HepG2 (cell line): ENCODE results near the gene WDR18. TPM values are rescaled to one million over a fixed set of nuclear protein-coding genes. Genes with fewer than 3 reads are reported as not detected.
A peak's percentile ranks its signal among the peaks of the same experiment; 100 is the strongest.

Experiments
- ATAC-seq: fragments of 200-7000 bp; cut with Tn5 transposase; 3 replicates; pipeline ENCODE4 v1.9.1; 2020; ENCODE audit warnings: mild to moderate bottlenecking, moderate library complexity
- Bru-seq: library from RNA; stranded (reverse); fragments of 400-500 nt; gene quantifications from one replicate; lab custom pipeline; 2021; lab: Mats Ljungman, UMichigan
- BruChase-seq, 2 experiments: library from RNA; stranded (reverse); fragments of 400-500 nt; gene quantifications; one replicate each; lab custom pipeline; 2021; lab: Mats Ljungman, UMichigan
- BruUV-seq: library from RNA; stranded (reverse); fragments of 400-500 nt; replicated peaks from 2 replicates; lab custom pipeline; 2021; lab: Mats Ljungman, UMichigan
- CTCF ChIA-PET: fragments of 300-600 bp; formaldehyde crosslinking; extraction: SDS; loops from one replicate; lab custom pipeline; 2021; ENCODE audit warnings: low total read pairs, inconsistent platforms, low intra/inter-chr PET ratio; lab: Yijun Ruan, JAX
- POLR2A ChIA-PET: fragments of 350-600 bp; sonication (Branson Sonifier 250); formaldehyde crosslinking; loops from one replicate; lab custom pipeline; 2020; ENCODE audit warnings: antibody characterized with exemption, inconsistent platforms; lab: Yijun Ruan, JAX
- DNase-seq: peaks from one replicate; pipeline ENCODE4 v3.0.0-alpha.2; 2015; ENCODE audit warnings: low spot score
- FAIRE-seq: peaks from 3 replicates; lab custom pipeline; 2011; peaks lifted over from hg19 to GRCh38; lab: Jason Lieb, UNC
- H2AFZ ChIP-seq: one replicate; pipeline ENCODE4 v1.6.1; 2011; ENCODE audit warnings: low read length, inconsistent platforms
- H3K27ac ChIP-seq: fragments of 300-600 bp; 3 replicates; pipeline ENCODE4 v1.8.0; 2011; ENCODE audit warnings: mixed run types, mild to moderate bottlenecking, mixed read lengths, low read length, inconsistent platforms; ENCODE audit not compliant: insufficient read depth; ENCODE audit errors: extremely low read length
- H3K27me3 ChIP-seq, 2 experiments: fragments of 200-600 bp in 1 of 2; 2 replicates in 1 of 2; 3 replicates in 1 of 2; pipeline versions ENCODE4 v1.6.0 to v1.8.0; 2011; ENCODE audit warnings: low read length in 2 of 2, mild to moderate bottlenecking in 2 of 2, moderate library complexity in 2 of 2, inconsistent platforms in 1 of 2; ENCODE audit not compliant: insufficient read depth in 2 of 2, control insufficient read depth in 1 of 2
- H3K36me3 ChIP-seq, 2 experiments: fragments of 200-600 bp in 1 of 2; replicated peaks in 1 of 2; 2 replicates in 1 of 2; 3 replicates in 1 of 2; pipeline versions ENCODE4 v1.5.1 to v1.8.0; 2011; ENCODE audit warnings: low read length in 2 of 2, inconsistent platforms in 1 of 2; ENCODE audit not compliant: insufficient read depth in 2 of 2, control insufficient read depth in 1 of 2
- H3K4me1 ChIP-seq: 2 replicates; pipeline ENCODE4 v1.5.1; 2012; ENCODE audit warnings: low read length, inconsistent platforms; ENCODE audit not compliant: insufficient read depth
- H3K4me2 ChIP-seq: 2 replicates; pipeline ENCODE4 v1.6.0; 2011; ENCODE audit warnings: low read depth, low read length, inconsistent platforms
- H3K4me3 ChIP-seq, 3 experiments: fragments of 200-600 bp in 1 of 3; sonication (generic), shearing (Covaris generic) in 1 of 3; replicated peaks in 1 of 3; 2 replicates each; pipeline ENCODE4 v1.5.1; 2011 to 2016; ENCODE audit warnings: low read length in 3 of 3, inconsistent platforms in 2 of 3, low read depth in 2 of 3, mild to moderate bottlenecking in 2 of 3, control low read depth in 1 of 3, mixed read lengths in 1 of 3; ENCODE audit not compliant: insufficient read depth in 1 of 3
- H3K79me2 ChIP-seq: one replicate; pipeline ENCODE4 v1.6.1; 2011; ENCODE audit warnings: low read length, inconsistent platforms; ENCODE audit not compliant: insufficient read depth
- H3K9ac ChIP-seq: 2 replicates; pipeline ENCODE4 v1.6.0; 2011; ENCODE audit warnings: mild to moderate bottlenecking, low read depth, low read length, inconsistent platforms; ENCODE audit not compliant: insufficient read depth
- H3K9me3 ChIP-seq: 2 replicates; pipeline ENCODE4 v1.5.1; 2012; ENCODE audit warnings: mild to moderate bottlenecking, low read length
- H4K20me1 ChIP-seq: 2 replicates; pipeline ENCODE4 v1.6.0; 2011; ENCODE audit warnings: inconsistent platforms, mild to moderate bottlenecking, low read length, moderate library complexity; ENCODE audit not compliant: insufficient read depth
- DBP ChIP-seq: sonication (generic); formaldehyde crosslinking; IDR thresholded peaks from 2 replicates; pipeline ENCODE4 v1.4.0; 2020; ENCODE audit warnings: missing genetic modification reagents; ENCODE audit errors: not compliant biosample characterization
- EP300 ChIP-seq, 3 experiments: sonication (generic) in 1 of 3; formaldehyde crosslinking in 1 of 3; IDR thresholded peaks; 2 replicates each; pipeline versions ENCODE4 v1.5.1 to v1.6.1; 2011 to 2020; ENCODE audit warnings: low read depth in 2 of 3, low read length in 2 of 3, borderline replicate concordance in 1 of 3, improper control_type of control experiment in 1 of 3, mild to moderate bottlenecking in 1 of 3, missing genetic modification reagents in 1 of 3, moderate library complexity in 1 of 3
- HIVEP1 ChIP-seq: sonication (generic); formaldehyde crosslinking; IDR thresholded peaks from 2 replicates; pipeline ENCODE4 v1.4.0; 2020; ENCODE audit warnings: mild to moderate bottlenecking, missing genetic modification reagents
- HNRNPL ChIP-seq: fragments of 200-400 bp; formaldehyde crosslinking; IDR thresholded peaks from 2 replicates; pipeline ENCODE4 v1.6.1; 2017; ENCODE audit warnings: mild to moderate bottlenecking, low read depth, low read length
- NAIF1 ChIP-seq: sonication (generic); formaldehyde crosslinking; IDR thresholded peaks from 2 replicates; pipeline ENCODE4 v1.5.0; 2020; ENCODE audit warnings: mild to moderate bottlenecking, missing genetic modification reagents, borderline replicate concordance
- SETDB1 ChIP-seq: sonication (generic); formaldehyde crosslinking; IDR thresholded peaks from 2 replicates; pipeline ENCODE4 v1.5.1; 2020; ENCODE audit warnings: missing genetic modification reagents, mild to moderate bottlenecking, borderline replicate concordance
- ZBTB44 ChIP-seq: sonication (generic); formaldehyde crosslinking; IDR thresholded peaks from 2 replicates; pipeline ENCODE4 v1.4.0; 2020; ENCODE audit warnings: missing genetic modification reagents
- ZNF337 ChIP-seq: sonication (generic); formaldehyde crosslinking; IDR thresholded peaks from 2 replicates; pipeline ENCODE4 v1.5.1; 2020; ENCODE audit warnings: missing genetic modification reagents, low read depth, mild to moderate bottlenecking, borderline replicate concordance
- ZNF547 ChIP-seq: sonication (generic); formaldehyde crosslinking; IDR thresholded peaks from 2 replicates; pipeline ENCODE4 v1.5.1; 2020; ENCODE audit warnings: mild to moderate bottlenecking, missing genetic modification reagents
- ZNF563 ChIP-seq: sonication (generic); formaldehyde crosslinking; IDR thresholded peaks from 2 replicates; pipeline ENCODE4 v1.8.0; 2022; ENCODE audit warnings: mild to moderate bottlenecking, moderate library complexity, missing genetic modification reagents
- ZNF616 ChIP-seq: sonication (generic); formaldehyde crosslinking; IDR thresholded peaks from 2 replicates; pipeline ENCODE4 v1.5.0; 2020; ENCODE audit warnings: low read depth, mild to moderate bottlenecking, missing genetic modification reagents
- WGBS: methylation state at CpG from one replicate; pipeline ENCODE4 v1.1.6; 2017; ENCODE audit warnings: low lambda C conversion rate; 5-methylcytosine and 5-hydroxymethylcytosine counted together
- in situ Hi-C: cut with HindIII; loops from 2 replicates; pipeline ENCODE4 v1.10.0; 2017; ENCODE audit warnings: low pct_unique_long_range_greater_than_20kb; ENCODE audit not compliant: extremely low pct_ligation_motif_present
- intact Hi-C: fragments of 100-400 bp; cut with micrococcal nuclease; formaldehyde crosslinking; loops from one replicate; pipeline ENCODE4 v1.10.0; 2022; ENCODE audit not compliant: unreplicated experiment
- long read RNA-seq, 2 experiments: library from RNA in 1 of 2; library from polyadenylated mRNA in 1 of 2; stranded (forward) in 1 of 2; unstranded in 1 of 2; transcript quantifications; one replicate each; pipeline ENCODE4 v2.0.0, GENCODE V29; 2019 to 2022
- polyA minus RNA-seq, 3 experiments: library from RNA; depleted of rRNA, polyadenylated mRNA; stranded (reverse); fragments of >200 nt; gene quantifications; 2 replicates each; pipeline ENCODE4 v1.2.3, GENCODE V29; 2011; ENCODE audit warnings: low replicate concordance in 1 of 3
- polyA plus RNA-seq, 8 experiments: library from polyadenylated mRNA; depleted of rRNA in 3 of 8; stranded (reverse) in 7 of 8; unstranded in 1 of 8; fragments of >200 nt; fragmentation: Illumina TruSeq in 4 of 8; extraction: Trizol in 4 of 8; gene quantifications; 2 replicates each; pipeline versions ENCODE4 v1.2.1 to v1.2.3, GENCODE V29; 2011 to 2016; ENCODE audit warnings: low read depth in 4 of 8, missing spikeins in 1 of 8, mixed read lengths in 1 of 8; ENCODE audit not compliant: insufficient read depth in 1 of 8
- total RNA-seq, 5 experiments: library from RNA; depleted of rRNA; stranded (reverse); fragments of >200 nt; fragmentation: Illumina TruSeq; extraction: Trizol; gene quantifications; 2 replicates each; pipeline ENCODE4 v1.2.3, GENCODE V29; 2016; ENCODE audit warnings: low read depth in 1 of 5

Gene WDR18
- total RNA-seq (2016; rRNA removed; fragmentation: Illumina TruSeq; extraction: Trizol) (47.6 and 49.7 TPM in 2 replicates), polyA plus RNA-seq (2011; rRNA removed) (36.4 and 44.6 TPM in 2 replicates), polyA minus RNA-seq (2011; rRNA and poly(A)+ RNA removed; ENCODE audit: low replicate concordance) (59.9 and 104 TPM in 2 replicates), Bru-seq, nascent RNA (percentile 61 among the genes with signal in this experiment), BruChase-seq, experiment 1, labeled RNA remaining after a 6-hour chase (percentile 68 among the genes with signal in this experiment), BruChase-seq, experiment 2, labeled RNA remaining after a 2-hour chase (percentile 62 among the genes with signal in this experiment)
- 26.1 and 29.1 TPM in 2 replicates for total RNA-seq (2016; cell fraction: cytosol; rRNA removed; fragmentation: Illumina TruSeq; extraction: Trizol; ENCODE audit: low read depth)
- total RNA-seq (2016; cell fraction: insoluble cytoplasmic fraction; rRNA removed; fragmentation: Illumina TruSeq; extraction: Trizol), result 48.0 and 48.9 TPM in 2 replicates
- total RNA-seq (2016; cell fraction: membrane; rRNA removed; fragmentation: Illumina TruSeq; extraction: Trizol), result 31.0 and 31.9 TPM in 2 replicates
- total RNA-seq (2016; cell fraction: nucleus; rRNA removed; fragmentation: Illumina TruSeq; extraction: Trizol), result 29.6 and 30.6 TPM in 2 replicates
- polyA plus RNA-seq (2011; cell fraction: cytosol; rRNA removed), result 25.5 and 56.5 TPM in 2 replicates
- polyA plus RNA-seq (2011; cell fraction: nucleus; rRNA removed), result 182 and 212 TPM in 2 replicates
- 32.8 and 36.1 TPM in 2 replicates for polyA plus RNA-seq (2012)
- 33.6 and 34.5 TPM in 2 replicates for polyA plus RNA-seq (2016; cell fraction: cytosol; fragmentation: Illumina TruSeq; extraction: Trizol; ENCODE audit: low read depth)
- polyA plus RNA-seq (2016; cell fraction: insoluble cytoplasmic fraction; fragmentation: Illumina TruSeq; extraction: Trizol; ENCODE audit: low read depth), result 54.6 and 65.2 TPM in 2 replicates
- polyA plus RNA-seq (2016; cell fraction: membrane; fragmentation: Illumina TruSeq; extraction: Trizol; ENCODE audit: low read depth), result 27.0 and 27.2 TPM in 2 replicates
- 69.0 and 72.3 TPM in 2 replicates for polyA plus RNA-seq (2016; cell fraction: nucleus; fragmentation: Illumina TruSeq; extraction: Trizol; ENCODE audit: insufficient read depth, low read depth)
- polyA minus RNA-seq (2011; cell fraction: cytosol; rRNA and poly(A)+ RNA removed), result 40.3 and 49.5 TPM in 2 replicates
- 29.6 and 30.8 TPM in 2 replicates for polyA minus RNA-seq (2011; cell fraction: nucleus; rRNA and poly(A)+ RNA removed)
- long read RNA-seq, experiment 1, transcript WDR18-202 (10 exons, 1,608 nt), result major isoform, 181 of 220 reads
- long read RNA-seq, experiment 1, transcript WDR18-204 (9 exons, 1,465 nt), result minor isoform, 6 of 220 reads
- long read RNA-seq, experiment 1, transcript WDR18-207 (2 exons, 417 nt), result minor isoform, 5 of 220 reads
- long read RNA-seq, experiment 1, partial matches to known transcripts, result 16 of 220 reads
- long read RNA-seq, experiment 1, other reads (novel, unspliced or antisense), result 12 of 220 reads
- long read RNA-seq, experiment 2, transcript WDR18-207 (2 exons, 417 nt), result minor isoform, 5 of 214 reads
- long read RNA-seq, experiment 2, transcript WDR18-204 (9 exons, 1,465 nt), result minor isoform, 5 of 214 reads
- long read RNA-seq, experiment 2, transcript WDR18-202 (10 exons, 1,608 nt), result major isoform, 135 of 214 reads
- long read RNA-seq, experiment 2, partial matches to known transcripts, result 32 of 214 reads
- long read RNA-seq, experiment 2, other reads (novel, unspliced or antisense), result 35 of 214 reads

GRCh38 chr19:984165-984967, at the start of gene WDR18:
Gene WDR18, plus strand, starts transcription at chr19:984345. Its CDS starts 9 bp downstream, at chr19:984354.
- POLR2A ChIA-PET, result interaction anchor here (0.6 to 4.5 kb wide), 21 partner anchors 8 to 187 kb away, joined by 3 to 61 read pairs (median 4); partner anchors contain the start of genes ABCA7, CNN2 and PTBP1
- FAIRE-seq (peak; percentile 4), ATAC-seq (peak; percentile 58), DNase-seq (peak; percentile 79)
- intact Hi-C loops, result no loop called here
- H3K4me2 ChIP-seq, result peak within 1 kb of the TSS; percentile 97
- no peaks in the 10 kb centered on the region for H3K9me3 ChIP-seq
- no TSS peak for BruUV-seq
- H3K27me3 ChIP-seq, result no peaks in the 10 kb centered on the region
- under 1% methylated on average over 26 of the region's 78 CpGs for WGBS
- peaks cover 14 to 27% of the 10 kb centered on the region in 2 experiments; a peak in 4 of 5 replicates for H3K36me3 ChIP-seq
- CTCF ChIA-PET, result interaction anchor here (3.2 to 3.4 kb wide), 2 partner anchors 59 to 63 kb away, joined by 14 to 78 read pairs; partner anchors contain the start of gene ARID3A
- no peaks in the 10 kb centered on the region for H4K20me1 ChIP-seq
- peak within 1 kb of the TSS; percentile 85 for H3K27ac ChIP-seq
- H3K4me1 ChIP-seq, result peaks cover 44% of the 10 kb centered on the region
- peaks cover 20% of the 10 kb centered on the region for H3K79me2 ChIP-seq
- in situ Hi-C loops, result loop anchor here (5.0 to 10.0 kb wide), 3 partner anchors 62 to 220 kb away; no protein-coding TSS in a partner anchor
- no peak within 1 kb of the TSS for H2AFZ ChIP-seq
- peak within 1 kb of the TSS; percentile 86 to 98 (median 95) for H3K4me3 ChIP-seq
- peak within 1 kb of the TSS; percentile 98 for H3K9ac ChIP-seq
- no peak for TF ChIP-seq ZNF563 (CRISPR knock-in tag)
- TF ChIP-seq ZNF337 (CRISPR knock-in tag), result 0 out of 2 replicates have a peak, but pooled peaks have one; percentile 68
- TF ChIP-seq ZNF616 (CRISPR knock-in tag), result peak; percentile 80; the same call in 1 of the 2 replicates
- no peak for TF ChIP-seq DBP (CRISPR knock-in tag)
- no peak for TF ChIP-seq HIVEP1
- TF ChIP-seq NAIF1 (CRISPR knock-in tag), result no peak
- no peak for TF ChIP-seq EP300 (IDR thresholded peaks at IDR 0.05; ENCODE audit: low read depth in 2 of 2, low read length in 2 of 2)
- TF ChIP-seq EP300 (CRISPR knock-in tag; IDR thresholded peaks at IDR 0.05; ENCODE audit: borderline replicate concordance), result peak; percentile 20; the same call in 1 of the 2 replicates
- TF ChIP-seq ZNF547 (CRISPR knock-in tag), result peak; percentile 94
- 0 out of 2 replicates have a peak, but pooled peaks have one; percentile 41 for TF ChIP-seq HNRNPL
- peak; percentile 52; the same call in 1 of the 2 replicates for TF ChIP-seq ZBTB44 (CRISPR knock-in tag)
- TF ChIP-seq SETDB1 (CRISPR knock-in tag), result no peak
